ENCODE data around the gene DCC.

The DCC gene

GRCh38 chr18:52945552-52945951, 605.6 kb downstream of the DCC start:
- DNase-seq (ENCODE audit: low read depth): no peak
- H3K4me3 ChIP-seq (ENCODE audit: low read depth, low read length): no peak overlapping the region
- TF ChIP-seq CTCF (IDR thresholded peaks at IDR 0.05; ENCODE audit: control insufficient read depth, extremely low read depth, insufficient read depth): no peak

DNA sequence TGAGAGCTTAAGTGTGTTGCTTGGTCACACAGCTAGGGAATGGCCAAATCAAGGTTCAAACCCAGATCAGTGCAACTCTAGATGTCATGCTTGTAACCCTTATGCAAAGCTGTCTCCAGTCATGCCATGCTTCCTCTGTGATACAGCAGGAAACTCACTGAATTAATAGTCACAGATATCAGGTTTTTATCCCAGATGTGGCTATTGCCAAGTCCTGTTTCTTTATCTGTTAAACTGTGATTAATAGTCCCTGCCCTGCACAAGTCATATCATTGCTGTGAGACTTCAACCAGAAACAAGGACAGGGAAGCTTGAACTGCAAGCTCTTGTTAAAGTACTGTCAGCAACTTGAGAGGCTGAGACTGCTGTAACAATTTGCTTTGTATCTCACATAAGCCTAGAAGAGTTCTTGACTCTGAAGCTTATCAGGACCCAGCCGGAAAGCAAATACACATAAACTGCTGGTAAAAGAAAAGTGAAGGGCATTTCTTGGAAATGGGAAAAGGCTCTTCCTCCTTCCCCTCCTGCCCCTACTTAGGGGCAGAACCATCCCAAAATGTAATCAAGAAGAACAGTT, 609.0 kb downstream of the DCC start:
- no peak overlapping the region for H3K4me3 ChIP-seq (ENCODE audit: low read depth, low read length)
- TF ChIP-seq CTCF (IDR thresholded peaks at IDR 0.05; ENCODE audit: control insufficient read depth, extremely low read depth, insufficient read depth): no peak
- DNase-seq (ENCODE audit: low read depth): no peak

DNA sequence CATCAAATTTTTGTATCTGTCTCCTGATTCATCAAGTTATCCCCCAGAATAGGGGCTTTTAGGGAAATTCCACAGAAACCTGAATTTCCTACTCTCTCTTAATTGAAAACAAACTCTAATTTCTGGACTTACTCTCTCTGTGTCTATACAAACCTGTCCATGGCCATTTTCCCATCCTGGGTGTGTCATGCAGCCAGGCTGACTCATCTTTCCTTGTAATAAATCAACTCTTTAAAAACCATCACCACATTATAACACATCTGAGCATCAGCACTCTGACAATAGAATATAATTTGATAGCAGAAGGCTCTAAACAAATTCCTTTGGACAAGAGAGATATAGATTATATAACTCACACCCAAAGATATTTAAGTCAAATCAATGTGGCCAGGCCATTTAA, 610.2 kb downstream of the DCC start:
- no peak overlapping the region for H3K4me3 ChIP-seq (ENCODE audit: low read depth, low read length)
- no peak for DNase-seq (ENCODE audit: low read depth)
- no peak for TF ChIP-seq CTCF (IDR thresholded peaks at IDR 0.05; ENCODE audit: control insufficient read depth, extremely low read depth, insufficient read depth)

DNA sequence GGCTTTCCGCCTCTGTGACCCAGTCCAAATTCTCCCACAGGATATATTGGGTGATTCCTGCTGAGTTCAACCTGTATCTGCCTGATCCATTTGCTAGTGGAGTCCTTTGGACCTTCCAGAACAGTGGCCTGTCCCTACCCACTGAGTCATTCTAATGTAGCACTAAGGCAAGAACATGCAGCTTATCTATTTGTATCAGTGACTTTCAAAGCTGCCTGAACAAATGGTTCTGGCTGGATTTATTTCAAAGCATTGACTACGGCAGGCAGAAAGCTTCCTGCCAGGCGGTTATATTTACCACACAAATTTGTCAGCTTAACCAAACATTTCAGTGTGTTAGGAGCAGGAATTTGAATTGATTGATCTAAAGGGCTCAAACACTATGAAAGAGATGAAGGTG, 613.4 kb downstream of the DCC start:
- no peak overlapping the region for H3K4me3 ChIP-seq (ENCODE audit: low read depth, low read length)

GRCh38 chr18:52963481-52963880, 623.5 kb downstream of the DCC start:
- no peak overlapping the region for H3K4me3 ChIP-seq (ENCODE audit: low read depth, low read length)
- DNase-seq (ENCODE audit: low read depth): no peak
- TF ChIP-seq CTCF (IDR thresholded peaks at IDR 0.05; ENCODE audit: control insufficient read depth, extremely low read depth, insufficient read depth): no peak

More for the DNA sequence above, 613.4 kb downstream of the DCC start:
- TF ChIP-seq CTCF (IDR thresholded peaks at IDR 0.05; ENCODE audit: control insufficient read depth, extremely low read depth, insufficient read depth): no peak
- no peak for DNase-seq (ENCODE audit: low read depth)

- no peak for TF ChIP-seq CTCF (IDR thresholded peaks at IDR 0.05; ENCODE audit: control insufficient read depth, extremely low read depth, insufficient read depth)
- H3K4me3 ChIP-seq (ENCODE audit: low read depth, low read length): no peak overlapping the region
- DNase-seq (ENCODE audit: low read depth): no peak
Measured at GRCh38 chr18:52970686-52971085, 630.7 kb downstream of the DCC start.

- H3K4me3 ChIP-seq (ENCODE audit: low read depth, low read length): no peak overlapping the region
- TF ChIP-seq CTCF (IDR thresholded peaks at IDR 0.05; ENCODE audit: control insufficient read depth, extremely low read depth, insufficient read depth): no peak
- no peak for DNase-seq (ENCODE audit: low read depth)
Measured at GRCh38 chr18:52971097-52971496, 631.1 kb downstream of the DCC start.
